NCI-H526 treated with DMSO at 0.1 percent for 48 hours (cell line): Measurements from ENCODE around the gene ICOSLG.
"Not testable (repeated sequence)": the region's sequence is repeated elsewhere in the genome, so short reads cannot be mapped to it uniquely, and the experiment has no call there.

Experiments
- DNase-seq: peaks from one replicate; lab custom pipeline; 2025; lab: John Stamatoyannopoulos, UW

ICOSLG gene

DNA sequence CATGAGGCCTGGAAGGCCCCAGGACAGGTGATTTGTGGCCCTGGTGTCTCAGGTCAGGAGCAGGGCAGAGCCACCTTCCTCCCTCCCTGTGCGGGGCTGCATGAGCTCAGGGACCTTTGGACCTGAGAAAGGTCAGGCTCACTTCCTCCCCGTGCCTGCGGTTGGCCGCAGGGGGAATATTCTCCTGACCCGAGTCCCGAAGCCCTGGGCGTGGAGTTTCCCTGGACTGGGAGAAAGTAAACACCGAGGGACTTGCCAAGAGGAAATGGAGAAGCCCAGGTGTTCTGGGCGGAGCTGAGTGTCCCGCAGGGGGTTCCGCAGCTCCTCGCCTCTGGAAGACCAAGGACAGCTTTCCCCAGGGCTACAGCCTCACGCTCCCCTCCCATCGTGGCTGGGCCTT lies 64.6 kb downstream of the ICOSLG start:
- not testable (repeated sequence) for DNase-seq

DNA sequence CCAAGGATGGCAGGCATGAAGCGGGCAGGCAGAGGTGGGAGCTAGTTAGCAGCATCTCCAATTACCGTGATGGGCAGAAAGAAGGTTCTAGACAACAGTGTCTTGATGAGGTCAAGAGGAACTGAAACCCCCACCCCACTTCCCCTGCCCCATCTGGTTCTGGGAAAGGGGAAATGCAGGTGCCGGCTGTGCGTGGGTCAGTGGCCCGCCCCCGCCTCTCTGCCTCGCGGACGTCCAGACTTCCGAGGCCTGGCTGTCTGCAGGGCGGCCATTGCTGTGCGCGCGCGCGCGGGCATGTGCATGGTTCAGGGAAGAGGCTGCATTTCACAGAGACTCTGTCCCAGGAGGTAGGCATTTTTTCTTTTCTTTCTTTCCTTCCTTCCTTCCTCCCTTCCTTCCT lies 65.6 kb downstream of the ICOSLG start:
- DNase-seq: not testable (repeated sequence)
